Fibroblast of the aortic adventitia (primary cell): ENCODE data around the gene AK5. TPM values are rescaled to one million over a fixed set of nuclear protein-coding genes. Genes with fewer than 3 reads are reported as not detected.
A peak's percentile ranks its signal among the peaks of the same experiment; 100 is the strongest.

Experiments used
- DNase-seq: peaks from one replicate; pipeline ENCODE4 v3.0.0-alpha.2; 2010; ENCODE audit warnings: low read depth
- H3K4me3 ChIP-seq: 2 replicates; pipeline ENCODE4 v1.5.1; 2011; ENCODE audit warnings: low read depth, mild to moderate bottlenecking, control low read depth, low read length, moderate library complexity
- total RNA-seq: library from RNA; depleted of rRNA; stranded (reverse); fragments of >200 nt; gene quantifications from 2 replicates; pipeline ENCODE4 v1.2.3, GENCODE V29; 2012; ENCODE audit warnings: low replicate concordance
- TF ChIP-seq, protein P1 (sequence below): IDR thresholded peaks from 2 replicates; pipeline ENCODE4 v1.5.1; 2011; ENCODE audit warnings: mild to moderate bottlenecking, low read length, control low read depth, inconsistent platforms; ENCODE audit not compliant: insufficient read depth

Gene AK5
- total RNA-seq, 1 donor: 13.5 TPM

DNA sequence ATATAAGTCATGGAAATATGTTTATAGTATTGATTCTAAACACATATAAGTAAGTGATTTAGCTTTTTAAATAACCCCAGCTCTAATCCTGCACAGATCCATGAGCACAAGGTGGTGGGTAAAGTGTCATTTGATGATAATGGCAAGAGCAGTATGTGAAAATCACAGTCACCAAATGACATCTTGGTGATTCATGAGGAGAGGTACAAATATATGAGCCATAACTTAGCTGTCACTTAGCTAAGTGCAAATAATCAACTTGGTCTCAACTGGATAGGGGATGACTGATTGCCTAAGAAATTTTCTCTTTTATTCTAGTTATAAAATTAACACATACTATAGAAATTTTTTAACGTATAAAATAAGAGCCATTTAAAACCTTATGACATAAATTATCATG is 202.5 kb downstream of the AK5 start:
- H3K4me3 ChIP-seq: no peak overlapping the region
- DNase-seq: no peak
- TF ChIP-seq, protein P1, sequence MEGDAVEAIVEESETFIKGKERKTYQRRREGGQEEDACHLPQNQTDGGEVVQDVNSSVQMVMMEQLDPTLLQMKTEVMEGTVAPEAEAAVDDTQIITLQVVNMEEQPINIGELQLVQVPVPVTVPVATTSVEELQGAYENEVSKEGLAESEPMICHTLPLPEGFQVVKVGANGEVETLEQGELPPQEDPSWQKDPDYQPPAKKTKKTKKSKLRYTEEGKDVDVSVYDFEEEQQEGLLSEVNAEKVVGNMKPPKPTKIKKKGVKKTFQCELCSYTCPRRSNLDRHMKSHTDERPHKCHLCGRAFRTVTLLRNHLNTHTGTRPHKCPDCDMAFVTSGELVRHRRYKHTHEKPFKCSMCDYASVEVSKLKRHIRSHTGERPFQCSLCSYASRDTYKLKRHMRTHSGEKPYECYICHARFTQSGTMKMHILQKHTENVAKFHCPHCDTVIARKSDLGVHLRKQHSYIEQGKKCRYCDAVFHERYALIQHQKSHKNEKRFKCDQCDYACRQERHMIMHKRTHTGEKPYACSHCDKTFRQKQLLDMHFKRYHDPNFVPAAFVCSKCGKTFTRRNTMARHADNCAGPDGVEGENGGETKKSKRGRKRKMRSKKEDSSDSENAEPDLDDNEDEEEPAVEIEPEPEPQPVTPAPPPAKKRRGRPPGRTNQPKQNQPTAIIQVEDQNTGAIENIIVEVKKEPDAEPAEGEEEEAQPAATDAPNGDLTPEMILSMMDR: no peak

GRCh38 chr1:77484926-77485325 is 203.1 kb downstream of the AK5 start:
- TF ChIP-seq, protein P1: no peak
- DNase-seq: no peak

DNA sequence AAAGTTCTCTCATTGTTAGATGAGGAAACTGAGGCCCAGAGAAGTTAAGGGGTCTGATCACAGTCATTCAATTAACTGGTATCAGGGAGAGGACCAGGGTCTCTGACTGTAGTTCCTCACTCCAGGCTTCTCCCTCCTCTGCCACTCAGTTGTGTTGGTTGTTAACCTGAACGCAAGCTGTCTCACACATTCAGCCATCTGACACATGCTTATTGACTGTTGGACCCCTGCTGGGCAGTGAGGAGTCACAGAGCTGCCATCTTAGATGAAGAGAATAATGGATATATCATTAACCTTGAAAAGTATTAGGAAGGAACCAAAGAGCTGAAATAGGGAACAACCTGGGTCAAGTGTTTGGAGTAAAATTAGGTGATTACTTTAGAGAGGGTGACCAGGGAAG is 205.8 kb downstream of the AK5 start:
- DNase-seq: no peak
- H3K4me3 ChIP-seq: no peak overlapping the region
- TF ChIP-seq, protein P1: no peak

More at GRCh38 chr1:77484926-77485325, 203.1 kb downstream of the AK5 start:
- no peak overlapping the region for H3K4me3 ChIP-seq

- no peak overlapping the region for H3K4me3 ChIP-seq
- TF ChIP-seq, protein P1: no peak
- no peak for DNase-seq
These were observed 208.1 kb downstream of the AK5 start for GRCh38 chr1:77489910-77490309.

DNA sequence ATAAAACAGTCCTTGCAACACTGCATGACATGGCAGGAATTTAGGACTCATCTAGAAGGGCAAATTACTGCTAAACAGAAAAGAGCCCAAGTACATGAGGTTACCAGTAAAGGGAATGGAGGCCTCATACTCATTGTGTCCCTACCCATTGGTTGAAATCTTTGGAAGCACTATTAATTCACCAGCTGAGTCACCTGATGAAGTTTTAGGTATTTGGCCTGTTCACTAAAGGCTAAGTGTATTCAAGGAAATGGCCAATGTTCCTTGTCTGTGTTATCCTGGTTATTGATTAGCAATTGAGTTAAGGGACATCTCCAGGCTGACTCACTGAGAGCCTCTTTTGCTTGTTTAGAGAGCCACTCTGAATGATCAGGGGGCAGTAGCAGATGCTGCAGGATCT is 212.2 kb downstream of the AK5 start:
- TF ChIP-seq, protein P1: no peak
- DNase-seq: no peak
- no peak overlapping the region for H3K4me3 ChIP-seq

- TF ChIP-seq, protein P1: no peak
- DNase-seq: peak; percentile 23
- no peak overlapping the region for H3K4me3 ChIP-seq
These were observed 217.1 kb downstream of the AK5 start for GRCh38 chr1:77498918-77499317.

GRCh38 chr1:77499466-77499865 is 217.6 kb downstream of the AK5 start:
- H3K4me3 ChIP-seq: no peak overlapping the region
- DNase-seq: no peak
- TF ChIP-seq, protein P1: no peak
